ENCODE data around the gene SLC26A4. TPM values are rescaled to one million over a fixed set of nuclear protein-coding genes. Genes with fewer than 3 reads are reported as not detected.
A peak's percentile ranks its signal among the peaks of the same experiment; 100 is the strongest.

Gene SLC26A4
- total RNA-seq, 2 donors from 2014 or later = 1.0 to 3.4 TPM

- Histone ChIP-seq H3K9me3 (no peaks in the 10 kb centered on the region), H3K4me3 (peak overlapping the region; percentile 40 to 48), H3K27ac (peak overlapping the region in 1 of 2 donors; percentile 44), H3K27me3 (replicated peaks; ENCODE audit: insufficient read depth) (no peaks in the 10 kb centered on the region), H3K36me3 (no peaks in the 10 kb centered on the region), H3K4me1 (replicated peaks) (peaks cover 2% of the 10 kb centered on the region)
- WGBS = 2% methylated on average over 50 of the region's 73 CpGs
- DNase-seq (ENCODE audit: low spot score) = peak; percentile 64
- intact Hi-C loops (cut with DNase I) = no loop called here
- TF ChIP-seq POLR2A (IDR thresholded peaks at IDR 0.05) = no peak
- TF ChIP-seq CTCF (IDR thresholded peaks at IDR 0.05) = peak in 3 of 4 experiments; percentile 18 to 47 (median 42)
- peak; percentile 21 for TF ChIP-seq POLR2AphosphoS5 (IDR thresholded peaks at IDR 0.05)
These were observed 645 bp downstream of the SLC26A4 start for GRCh38 chr7:107661081-107661864.

GRCh38 chr7:107661865-107662379 is 1.3 kb downstream of the SLC26A4 start:
- no peaks in the 10 kb centered on the region for H3K36me3 ChIP-seq
- WGBS = 14% methylated on average over 20 of the region's 20 CpGs
- H3K4me1 ChIP-seq (replicated peaks) = peaks cover 2% of the 10 kb centered on the region
- peak overlapping the region in 1 of 2 donors; percentile 44 for H3K27ac ChIP-seq
- H3K27me3 ChIP-seq (replicated peaks; ENCODE audit: insufficient read depth) = no peaks in the 10 kb centered on the region
- peak overlapping the region; percentile 40 to 48 for H3K4me3 ChIP-seq
- intact Hi-C loops (cut with DNase I) = no loop called here
- no peak for DNase-seq (ENCODE audit: low spot score)
- TF ChIP-seq POLR2A (IDR thresholded peaks at IDR 0.05) = no peak
- no peak for TF ChIP-seq POLR2AphosphoS5 (IDR thresholded peaks at IDR 0.05)
- no peak for TF ChIP-seq CTCF (IDR thresholded peaks at IDR 0.05)
- no peaks in the 10 kb centered on the region for H3K9me3 ChIP-seq

- no peaks in the 10 kb centered on the region for H3K9me3 ChIP-seq
- no peak for DNase-seq (ENCODE audit: low spot score)
- intact Hi-C loops (cut with DNase I) = no loop called here
- TF ChIP-seq CTCF (IDR thresholded peaks at IDR 0.05) (no peak), POLR2AphosphoS5 (IDR thresholded peaks at IDR 0.05) (no peak), POLR2A (IDR thresholded peaks at IDR 0.05) (no peak)
- no peak overlapping the region for H3K4me3 ChIP-seq
- H3K27me3 ChIP-seq (replicated peaks; ENCODE audit: insufficient read depth) = no peaks in the 10 kb centered on the region
- H3K27ac ChIP-seq = no peak overlapping the region
- no peaks in the 10 kb centered on the region for H3K36me3 ChIP-seq
- WGBS = 91% methylated on average over 4 of the region's 4 CpGs
- peaks cover 2% of the 10 kb centered on the region for H3K4me1 ChIP-seq (replicated peaks)
These were observed 2.6 kb downstream of the SLC26A4 start for GRCh38 chr7:107663196-107663595.

GRCh38 chr7:107666790-107667189 is 6.2 kb downstream of the SLC26A4 start:
- H3K4me3 ChIP-seq = no peak overlapping the region
- H3K4me1 ChIP-seq (replicated peaks) = no peaks in the 10 kb centered on the region
- 88% methylated on average over 1 of the region's 1 CpG for WGBS
- TF ChIP-seq POLR2AphosphoS5 (IDR thresholded peaks at IDR 0.05) = no peak
- TF ChIP-seq CTCF (IDR thresholded peaks at IDR 0.05) = no peak
- TF ChIP-seq POLR2A (IDR thresholded peaks at IDR 0.05) = no peak
- no peaks in the 10 kb centered on the region for H3K36me3 ChIP-seq
- no peak overlapping the region for H3K27ac ChIP-seq
- no peaks in the 10 kb centered on the region for H3K9me3 ChIP-seq
- DNase-seq (ENCODE audit: low spot score) = no peak
- intact Hi-C loops (cut with DNase I) = no loop called here
- no peaks in the 10 kb centered on the region for H3K27me3 ChIP-seq (replicated peaks; ENCODE audit: insufficient read depth)

GRCh38 chr7:107667341-107667740 is 6.7 kb downstream of the SLC26A4 start:
- H3K36me3 ChIP-seq = no peaks in the 10 kb centered on the region
- H3K27me3 ChIP-seq (replicated peaks; ENCODE audit: insufficient read depth) = no peaks in the 10 kb centered on the region
- 72% methylated on average over 3 of the region's 3 CpGs for WGBS
- no peaks in the 10 kb centered on the region for H3K4me1 ChIP-seq (replicated peaks)
- H3K4me3 ChIP-seq = no peak overlapping the region
- no peaks in the 10 kb centered on the region for H3K9me3 ChIP-seq
- intact Hi-C loops (cut with DNase I) = no loop called here
- H3K27ac ChIP-seq = no peak overlapping the region
- TF ChIP-seq CTCF (IDR thresholded peaks at IDR 0.05) (no peak), POLR2AphosphoS5 (IDR thresholded peaks at IDR 0.05) (no peak)
- DNase-seq (ENCODE audit: low spot score) = no peak
